SK-MEL-5 (cell line): Measurements from ENCODE around the gene TCF4. TPM values are rescaled to one million over a fixed set of nuclear protein-coding genes. Genes with fewer than 3 reads are reported as not detected.

Experiments used
- DNase-seq: peaks from one replicate; pipeline ENCODE4 v3.0.0-alpha.2; 2016; ENCODE audit warnings: low read depth, low spot score
- in situ Hi-C: cut with HindIII; loops from 2 replicates; pipeline ENCODE4 v1.10.0; 2016; ENCODE audit warnings: low sequenced_read_pairs, high pct_unique_total_duplicates, low pct_unique_long_range_greater_than_20kb
- polyA plus RNA-seq, 2 experiments: library from polyadenylated mRNA; depleted of rRNA; stranded (reverse); fragments of >200 nt; gene quantifications; 2 replicates each; pipeline ENCODE4 v1.2.3, GENCODE V29; 2015
- total RNA-seq: library from RNA; depleted of rRNA; stranded (reverse); fragments of >200 nt; shearing (Covaris generic); gene quantifications from 2 replicates; pipeline ENCODE4 v1.2.3, GENCODE V29; 2014; rRNA removed

The TCF4 gene
- 0.98 and 1.8 TPM in 2 replicates for total RNA-seq
- polyA plus RNA-seq (2015; cell fraction: cytosol; rRNA removed) = 3.1 and 3.4 TPM in 2 replicates
- 1.3 and 1.7 TPM in 2 replicates for polyA plus RNA-seq (2015; cell fraction: nucleus; rRNA removed)

- in situ Hi-C loops = no loop called here
- DNase-seq = peak; percentile 17
Measured at GRCh38 chr18:55588111-55588869, at the start of gene TCF4. Gene TCF4, minus strand, starts transcription at chr18:55588192. Its CDS starts 1,076 bp downstream, at chr18:55587116.

GRCh38 chr18:55637204-55637603 is 49.2 kb upstream of the TCF4 start:
- no peak for DNase-seq
- in situ Hi-C loops = no loop called here

- in situ Hi-C loops = no loop called here
- no peak for DNase-seq
Measured at GRCh38 chr18:55635439-55635838, 47.4 kb upstream of the TCF4 start.

GRCh38 chr18:55634545-55634944 is 46.6 kb upstream of the TCF4 start:
- in situ Hi-C loops = no loop called here
- peak; percentile 2 for DNase-seq

DNA sequence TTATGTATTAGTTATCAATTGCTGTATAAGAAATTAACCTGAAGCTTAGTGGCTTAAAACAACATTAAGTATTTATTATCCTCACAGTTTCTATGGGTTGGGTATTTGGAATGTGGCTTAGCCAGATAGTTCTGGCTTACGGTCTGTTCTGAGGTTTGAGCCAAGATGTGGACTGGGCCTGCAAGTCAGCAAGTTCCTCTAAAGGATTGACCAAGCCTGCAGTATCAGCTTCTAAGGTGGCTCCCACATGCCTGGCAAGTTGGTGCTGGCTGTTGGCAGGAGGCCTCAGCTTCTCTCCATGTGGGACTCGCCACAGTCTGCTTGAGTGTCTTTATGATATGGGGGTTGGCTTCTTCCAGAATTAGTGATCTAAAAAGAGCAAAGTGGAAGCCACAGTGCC is 45.0 kb upstream of the TCF4 start:
- in situ Hi-C loops = no loop called here
- no peak for DNase-seq

GRCh38 chr18:55629133-55629532 is 41.1 kb upstream of the TCF4 start:
- no peak for DNase-seq
- in situ Hi-C loops = no loop called here

DNA sequence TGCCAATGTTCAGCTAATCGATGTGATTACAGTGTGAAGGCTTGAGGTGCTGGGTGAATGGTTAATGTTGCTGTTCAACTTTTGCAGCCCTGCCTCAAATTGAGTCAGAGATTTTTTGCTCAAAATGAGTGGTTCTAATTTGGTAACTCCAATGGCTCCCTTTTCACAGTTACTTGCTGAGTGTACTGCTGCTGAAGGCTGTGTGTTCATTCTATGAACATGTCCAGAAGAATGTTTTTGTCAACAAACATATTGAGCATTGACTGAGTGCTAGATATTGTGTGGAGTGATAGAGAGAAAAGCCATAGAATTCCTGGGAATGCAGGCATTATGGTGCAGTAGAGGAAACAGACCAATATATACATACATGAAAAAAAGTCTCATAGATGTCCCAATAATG is 39.0 kb upstream of the TCF4 start:
- in situ Hi-C loops = no loop called here
- no peak for DNase-seq

DNA sequence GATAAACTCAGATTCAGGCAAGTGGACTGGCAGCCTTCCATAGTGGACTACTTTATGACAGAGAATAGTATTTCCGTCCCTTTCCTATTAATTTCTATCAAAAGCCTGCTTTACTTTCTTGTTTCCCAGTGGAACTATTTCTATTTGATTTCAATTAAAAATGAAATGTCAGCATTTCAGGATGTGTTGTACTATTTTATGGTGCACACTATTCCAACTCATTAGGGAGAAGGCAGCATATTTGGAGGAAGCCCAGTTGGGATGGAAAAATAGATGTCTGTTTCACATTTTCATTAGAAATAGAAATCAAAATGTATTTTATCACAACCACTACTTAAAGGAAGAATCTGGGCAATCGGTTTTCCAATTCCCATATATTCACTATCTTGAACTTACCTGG is 37.9 kb upstream of the TCF4 start:
- in situ Hi-C loops = no loop called here
- DNase-seq = no peak

- in situ Hi-C loops = no loop called here
- no peak for DNase-seq
Measured at GRCh38 chr18:55623626-55624025, 35.6 kb upstream of the TCF4 start.

DNA sequence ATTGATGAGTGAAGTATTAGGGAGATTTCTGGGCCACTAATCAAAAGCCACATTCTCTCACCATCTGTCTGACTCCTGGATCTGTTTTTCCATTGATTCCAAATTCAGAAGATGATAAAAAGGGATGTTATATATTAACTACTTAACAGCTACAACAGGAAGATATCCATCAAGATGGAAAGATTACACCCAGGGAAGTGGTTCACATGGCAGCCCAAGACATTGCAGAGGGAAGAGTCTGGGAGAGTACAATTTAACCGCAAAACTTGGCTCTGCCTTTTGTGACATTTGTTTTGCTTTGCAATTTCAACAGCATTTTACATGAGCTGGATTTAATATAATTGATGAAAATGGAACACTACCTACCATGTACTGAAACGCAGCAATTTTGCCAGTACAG is 22.5 kb upstream of the TCF4 start:
- in situ Hi-C loops = no loop called here
- no peak for DNase-seq

DNA sequence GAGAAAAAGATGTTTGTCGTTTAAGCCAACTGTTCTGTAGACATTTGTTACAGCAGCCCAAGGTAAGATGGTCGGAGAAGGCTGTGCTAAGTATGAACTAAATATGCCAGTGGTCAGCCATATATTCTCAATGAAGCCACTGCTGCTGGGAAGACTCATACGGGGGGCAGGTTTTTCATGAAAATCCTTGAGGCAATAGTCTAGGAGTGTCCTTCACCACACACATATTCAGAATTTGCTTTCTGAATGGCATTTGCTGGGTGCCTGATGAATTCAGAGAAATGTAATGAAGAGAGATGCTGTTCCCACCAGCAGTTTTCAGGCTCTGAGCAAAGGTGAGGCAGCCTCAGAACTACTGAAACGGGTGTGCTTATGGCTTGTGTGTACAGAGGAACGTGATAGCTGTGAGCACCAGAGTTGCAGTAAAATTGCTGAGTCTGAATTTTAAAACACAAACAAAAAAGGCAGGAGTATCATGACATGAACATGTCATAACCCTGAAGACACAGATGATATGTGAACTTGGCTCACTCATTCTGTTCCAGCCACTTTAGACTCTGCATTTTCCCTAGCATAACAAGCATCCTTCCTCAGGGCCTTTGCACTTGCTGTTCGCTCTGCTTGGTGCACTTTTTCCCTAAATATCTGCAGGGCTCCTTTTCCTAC is 21.3 kb upstream of the TCF4 start:
- DNase-seq = no peak
- in situ Hi-C loops = no loop called here

DNA sequence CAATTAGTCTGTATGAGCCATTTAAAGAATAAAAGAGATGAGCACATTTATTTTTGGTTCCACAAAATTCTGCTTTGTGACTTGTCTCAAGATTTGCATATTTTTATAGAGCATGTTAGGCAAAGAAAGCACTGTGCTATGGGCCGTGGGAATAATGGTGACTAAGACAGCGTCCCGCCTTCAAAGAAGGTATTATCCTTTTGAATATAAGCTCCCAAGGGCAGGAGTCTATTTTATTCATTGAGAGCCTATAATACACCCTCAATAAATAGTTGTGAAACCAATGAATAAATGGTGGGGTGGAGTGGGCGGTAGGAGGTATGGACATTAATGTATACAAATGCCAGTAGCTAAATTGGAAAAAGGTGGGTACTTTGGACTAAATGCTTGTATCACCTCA is 20.5 kb upstream of the TCF4 start:
- no peak for DNase-seq
- in situ Hi-C loops = no loop called here

GRCh38 chr18:55607773-55608172 is 19.8 kb upstream of the TCF4 start:
- in situ Hi-C loops = no loop called here

GRCh38 chr18:55605733-55606338 is 17.8 kb upstream of the TCF4 start:
- no peak for DNase-seq
- in situ Hi-C loops = no loop called here

More at GRCh38 chr18:55607773-55608172, 19.8 kb upstream of the TCF4 start:
- no peak for DNase-seq

DNA sequence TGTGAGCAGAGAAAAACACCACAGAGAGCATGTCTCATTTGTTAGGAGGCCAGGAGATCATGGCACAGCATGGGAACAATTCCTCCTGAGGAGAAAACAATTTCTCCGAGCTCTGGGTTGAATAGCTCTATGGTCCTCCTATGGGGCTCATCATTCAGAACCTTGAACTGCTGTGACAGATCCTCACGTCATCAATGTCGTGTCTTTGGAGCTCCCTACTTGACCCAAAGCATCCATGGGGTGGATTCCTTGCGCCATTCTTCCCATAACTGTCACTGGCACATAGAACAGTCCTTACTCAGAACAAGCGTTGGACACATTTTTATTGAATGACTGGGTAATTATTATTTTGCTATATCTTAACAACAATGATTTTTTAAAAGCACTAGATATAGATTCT is 15.8 kb upstream of the TCF4 start:
- in situ Hi-C loops = no loop called here
- no peak for DNase-seq

GRCh38 chr18:55593888-55594287 is 5.9 kb upstream of the TCF4 start:
- in situ Hi-C loops = no loop called here
- no peak for DNase-seq

DNA sequence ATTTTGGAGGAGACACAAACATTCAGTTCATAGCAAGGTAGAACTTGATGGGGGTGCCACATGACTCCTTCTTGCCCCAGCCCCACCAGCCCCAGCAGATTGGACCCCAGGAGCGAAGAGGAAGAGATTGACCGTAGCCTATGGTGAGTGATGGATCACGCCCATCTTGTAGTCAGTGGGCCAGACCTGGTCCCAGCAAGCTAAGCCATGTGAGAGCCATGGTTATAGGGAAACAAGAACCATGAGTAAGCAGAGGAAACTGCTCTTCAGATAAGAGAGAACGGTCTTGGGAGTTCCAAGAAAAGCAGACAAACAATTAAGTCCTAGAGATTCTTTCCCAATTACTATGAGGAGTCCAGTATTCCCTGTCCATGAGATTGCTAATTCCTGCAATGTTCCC is 4.6 kb upstream of the TCF4 start:
- DNase-seq = no peak
- in situ Hi-C loops = no loop called here

GRCh38 chr18:55592106-55592505 is 4.1 kb upstream of the TCF4 start:
- in situ Hi-C loops = no loop called here

More at GRCh38 chr18:55592106-55592505, 4.1 kb upstream of the TCF4 start:
- DNase-seq = no peak
